Mammary epithelial cell (primary cell): ENCODE measurements around the gene MDC1.

ENCODE experiments used
- EZH2 ChIP-seq: IDR thresholded peaks from 2 replicates; pipeline ENCODE4 v1.6.1; 2012; ENCODE audit warnings: low read length, inconsistent platforms, borderline replicate concordance
- TF ChIP-seq, protein P1 (sequence below), 2 donors: IDR thresholded peaks in 1 of 2; conservative IDR thresholded peaks in 1 of 2; 2 replicates each; pipeline ENCODE4 v1.5.1; 2011 to 2012; ENCODE audit warnings: inconsistent platforms in 2 of 2, low read length in 2 of 2, mild to moderate bottlenecking in 2 of 2, control low read depth in 1 of 2, low read depth in 1 of 2; ENCODE audit not compliant: insufficient read depth in 1 of 2; ENCODE audit errors: extremely low read depth in 1 of 2

- TF ChIP-seq, protein P1, sequence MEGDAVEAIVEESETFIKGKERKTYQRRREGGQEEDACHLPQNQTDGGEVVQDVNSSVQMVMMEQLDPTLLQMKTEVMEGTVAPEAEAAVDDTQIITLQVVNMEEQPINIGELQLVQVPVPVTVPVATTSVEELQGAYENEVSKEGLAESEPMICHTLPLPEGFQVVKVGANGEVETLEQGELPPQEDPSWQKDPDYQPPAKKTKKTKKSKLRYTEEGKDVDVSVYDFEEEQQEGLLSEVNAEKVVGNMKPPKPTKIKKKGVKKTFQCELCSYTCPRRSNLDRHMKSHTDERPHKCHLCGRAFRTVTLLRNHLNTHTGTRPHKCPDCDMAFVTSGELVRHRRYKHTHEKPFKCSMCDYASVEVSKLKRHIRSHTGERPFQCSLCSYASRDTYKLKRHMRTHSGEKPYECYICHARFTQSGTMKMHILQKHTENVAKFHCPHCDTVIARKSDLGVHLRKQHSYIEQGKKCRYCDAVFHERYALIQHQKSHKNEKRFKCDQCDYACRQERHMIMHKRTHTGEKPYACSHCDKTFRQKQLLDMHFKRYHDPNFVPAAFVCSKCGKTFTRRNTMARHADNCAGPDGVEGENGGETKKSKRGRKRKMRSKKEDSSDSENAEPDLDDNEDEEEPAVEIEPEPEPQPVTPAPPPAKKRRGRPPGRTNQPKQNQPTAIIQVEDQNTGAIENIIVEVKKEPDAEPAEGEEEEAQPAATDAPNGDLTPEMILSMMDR (conservative IDR thresholded peaks at IDR 0.05 in 1 of 2, IDR thresholded peaks at IDR 0.05 in 1 of 2; ENCODE audit: extremely low read depth in 1 of 2, insufficient read depth in 1 of 2, low read depth in 1 of 2, low read length in 2 of 2): no peak
- TF ChIP-seq EZH2: no peak
Measured at GRCh38 chr6:30712441-30712945, 4.6 kb downstream of the MDC1 start.
